GM12872 (cell line): ENCODE measurements around the gene KIRREL3.

Experiments used
- TF ChIP-seq, protein P1 (sequence below): IDR thresholded peaks from 3 replicates; pipeline ENCODE4 v1.5.1; 2011; ENCODE audit warnings: low read depth, mild to moderate bottlenecking, low read length, moderate library complexity; ENCODE audit not compliant: insufficient read depth

Gene KIRREL3

DNA sequence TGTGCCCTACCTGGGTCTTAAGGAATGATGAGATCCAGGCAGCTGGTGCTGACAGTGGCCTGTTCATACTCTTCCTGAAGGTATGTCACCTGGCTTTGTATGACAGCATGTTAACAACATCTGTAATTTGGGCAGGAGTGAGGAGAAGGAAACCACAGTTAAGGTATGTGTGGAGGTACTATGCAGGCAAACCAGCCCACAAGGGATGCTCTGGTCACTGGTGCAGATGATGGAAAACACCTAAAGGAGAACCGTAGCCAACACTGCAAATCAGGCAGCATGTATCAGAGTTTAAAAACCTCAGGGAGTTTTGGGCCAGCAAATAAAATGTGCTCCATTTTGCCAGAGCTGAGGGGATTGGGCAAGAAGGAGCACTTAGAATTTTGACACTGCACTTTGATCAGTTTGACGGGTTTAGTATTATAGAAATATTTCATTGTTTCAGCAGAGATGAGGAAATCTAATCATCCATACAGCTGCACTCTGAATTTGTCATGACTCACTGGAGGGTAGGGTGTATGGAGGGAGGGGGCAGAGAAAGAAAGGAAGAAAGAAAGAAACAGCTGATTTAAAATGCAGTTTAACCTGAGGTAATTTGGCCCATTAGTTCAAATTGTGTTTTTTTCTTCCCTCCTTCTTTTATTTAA is 260.9 kb downstream of the KIRREL3 start:
- TF ChIP-seq, protein P1, sequence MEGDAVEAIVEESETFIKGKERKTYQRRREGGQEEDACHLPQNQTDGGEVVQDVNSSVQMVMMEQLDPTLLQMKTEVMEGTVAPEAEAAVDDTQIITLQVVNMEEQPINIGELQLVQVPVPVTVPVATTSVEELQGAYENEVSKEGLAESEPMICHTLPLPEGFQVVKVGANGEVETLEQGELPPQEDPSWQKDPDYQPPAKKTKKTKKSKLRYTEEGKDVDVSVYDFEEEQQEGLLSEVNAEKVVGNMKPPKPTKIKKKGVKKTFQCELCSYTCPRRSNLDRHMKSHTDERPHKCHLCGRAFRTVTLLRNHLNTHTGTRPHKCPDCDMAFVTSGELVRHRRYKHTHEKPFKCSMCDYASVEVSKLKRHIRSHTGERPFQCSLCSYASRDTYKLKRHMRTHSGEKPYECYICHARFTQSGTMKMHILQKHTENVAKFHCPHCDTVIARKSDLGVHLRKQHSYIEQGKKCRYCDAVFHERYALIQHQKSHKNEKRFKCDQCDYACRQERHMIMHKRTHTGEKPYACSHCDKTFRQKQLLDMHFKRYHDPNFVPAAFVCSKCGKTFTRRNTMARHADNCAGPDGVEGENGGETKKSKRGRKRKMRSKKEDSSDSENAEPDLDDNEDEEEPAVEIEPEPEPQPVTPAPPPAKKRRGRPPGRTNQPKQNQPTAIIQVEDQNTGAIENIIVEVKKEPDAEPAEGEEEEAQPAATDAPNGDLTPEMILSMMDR, result no peak

DNA sequence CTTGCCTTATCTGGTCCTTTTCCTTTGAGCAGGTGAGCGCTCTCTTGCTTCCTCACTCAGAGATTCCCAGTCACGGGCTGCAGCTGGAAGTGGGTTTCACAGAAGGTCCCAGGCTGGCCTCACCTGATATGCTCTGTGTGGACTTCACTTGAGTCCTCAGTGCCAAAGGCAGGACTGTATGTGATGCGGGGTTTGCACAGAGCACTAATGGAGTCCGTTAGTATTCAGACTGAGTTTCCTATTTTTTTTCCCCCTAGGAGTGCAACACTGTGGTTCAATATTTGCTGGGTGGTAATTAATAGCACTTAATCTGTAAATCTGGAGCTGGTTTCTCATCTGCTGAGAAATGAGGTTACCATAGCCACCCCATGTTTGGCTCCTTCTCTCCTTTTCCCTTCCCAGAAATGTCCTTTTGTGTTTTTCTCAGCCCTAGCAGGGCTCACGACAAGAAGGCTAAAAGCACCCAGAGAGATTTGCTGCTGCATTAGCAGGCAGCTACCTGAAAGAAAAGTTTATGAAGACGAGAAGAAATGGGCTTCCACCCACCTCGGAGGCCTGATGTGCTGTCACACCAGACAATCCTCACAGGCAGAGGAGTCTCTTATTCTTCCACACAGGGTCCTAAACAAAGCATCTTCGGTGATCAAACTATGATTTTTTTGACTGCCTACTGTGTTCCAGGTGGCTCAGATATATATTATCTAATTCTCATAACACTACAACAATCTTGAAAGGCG is 262.1 kb downstream of the KIRREL3 start:
- TF ChIP-seq, protein P1, result no peak

DNA sequence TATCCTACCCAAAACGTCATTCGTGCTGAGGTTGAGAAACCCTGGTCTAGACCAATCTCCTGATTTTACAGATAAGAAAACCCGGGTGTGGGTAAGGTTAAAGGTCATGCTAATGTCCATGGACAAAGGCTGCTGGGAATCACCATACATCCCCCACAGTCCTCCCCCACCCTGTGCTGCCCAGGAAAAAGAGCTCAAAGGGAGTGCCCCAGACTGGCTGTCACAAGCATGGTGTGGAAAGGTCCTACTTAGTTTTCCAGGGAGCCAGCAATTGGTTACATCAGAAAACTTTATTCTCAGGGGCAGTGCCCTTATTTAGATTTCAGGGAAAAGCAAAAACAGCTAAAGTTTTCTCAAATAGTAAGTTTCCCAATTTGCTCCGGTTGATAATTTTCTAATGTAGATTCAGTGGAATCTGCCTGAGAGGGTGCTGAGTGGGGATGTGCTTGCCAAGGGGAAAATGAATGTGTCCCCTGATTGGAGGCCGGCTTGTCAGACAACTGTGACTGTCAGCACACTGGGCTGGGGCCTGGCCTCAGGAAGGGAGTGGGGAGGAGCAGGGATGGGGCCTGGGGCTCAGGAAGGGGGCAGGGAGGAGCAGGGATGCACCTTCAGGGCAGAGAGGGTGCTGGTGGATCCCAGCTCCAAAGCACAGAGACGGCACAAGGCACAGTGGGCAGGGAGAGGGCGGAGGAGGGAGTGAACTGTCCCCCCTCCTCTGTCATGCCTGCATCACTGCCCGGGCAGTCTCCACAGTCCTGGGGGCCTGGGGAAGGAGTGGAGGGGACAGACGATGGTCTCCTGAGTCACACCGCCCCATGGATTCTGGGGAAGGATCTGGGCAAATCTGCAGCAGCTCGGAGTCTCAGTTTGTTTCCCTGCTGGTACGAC is 263.6 kb downstream of the KIRREL3 start:
- TF ChIP-seq, protein P1, result no peak

DNA sequence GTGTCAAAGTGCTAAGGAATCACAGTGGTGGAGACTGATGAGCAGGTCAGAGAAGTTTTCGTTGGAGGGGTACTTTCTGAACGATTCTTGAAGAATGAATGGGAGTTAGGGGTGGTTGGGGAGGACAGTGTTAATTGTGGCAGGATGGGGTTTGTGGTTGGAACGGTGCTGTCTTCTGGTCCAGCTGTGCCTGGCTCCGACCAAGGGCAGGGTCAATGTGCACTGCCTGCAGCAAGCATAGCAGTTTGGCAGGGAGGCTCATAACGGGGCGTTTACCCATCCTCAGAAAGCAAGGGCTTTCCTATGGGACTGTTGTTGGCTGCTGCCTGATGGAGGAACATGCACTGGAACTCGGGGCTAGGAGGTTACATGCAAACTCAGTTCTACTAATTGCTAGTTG is 265.8 kb downstream of the KIRREL3 start:
- TF ChIP-seq, protein P1, result no peak

DNA sequence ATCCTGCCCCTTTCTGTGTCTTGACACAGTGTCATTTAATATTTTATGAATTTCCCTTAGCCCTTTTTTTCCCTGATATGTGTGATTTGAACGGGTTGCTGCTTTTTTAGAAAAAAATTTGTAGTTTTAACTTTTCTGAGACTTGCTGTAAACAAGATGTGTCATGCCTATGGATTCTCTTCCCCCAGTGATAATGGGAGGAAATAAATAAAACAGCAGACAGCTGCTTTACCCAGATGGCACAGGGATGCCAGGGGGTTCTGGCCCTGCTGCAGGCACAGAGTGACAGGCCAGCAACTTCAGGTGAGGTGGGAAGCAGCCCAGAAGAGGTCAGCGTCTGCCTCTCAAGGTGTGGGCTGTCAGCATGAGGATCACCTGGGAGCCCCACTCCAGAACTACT is 266.9 kb downstream of the KIRREL3 start:
- TF ChIP-seq, protein P1, result no peak

DNA sequence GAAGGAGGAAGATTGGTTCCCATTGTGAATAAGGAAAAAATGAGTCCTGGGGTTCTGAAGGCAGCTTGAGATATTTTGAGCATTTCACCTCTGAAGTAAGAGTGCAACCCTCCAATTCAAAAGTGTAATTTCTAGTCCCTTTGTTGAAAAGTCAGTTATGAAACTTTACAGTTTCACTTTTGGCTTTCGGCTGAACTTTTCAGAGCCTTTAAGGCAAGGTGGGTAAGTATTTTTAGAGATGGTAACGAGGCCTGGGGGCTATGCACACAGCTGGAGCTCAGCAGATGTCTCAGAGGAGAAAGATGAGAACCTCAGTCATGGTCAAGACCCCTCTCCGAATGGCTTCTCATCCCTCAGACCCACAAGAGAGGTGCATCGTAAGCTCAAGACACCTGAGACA is 267.6 kb downstream of the KIRREL3 start:
- TF ChIP-seq, protein P1, result no peak

DNA sequence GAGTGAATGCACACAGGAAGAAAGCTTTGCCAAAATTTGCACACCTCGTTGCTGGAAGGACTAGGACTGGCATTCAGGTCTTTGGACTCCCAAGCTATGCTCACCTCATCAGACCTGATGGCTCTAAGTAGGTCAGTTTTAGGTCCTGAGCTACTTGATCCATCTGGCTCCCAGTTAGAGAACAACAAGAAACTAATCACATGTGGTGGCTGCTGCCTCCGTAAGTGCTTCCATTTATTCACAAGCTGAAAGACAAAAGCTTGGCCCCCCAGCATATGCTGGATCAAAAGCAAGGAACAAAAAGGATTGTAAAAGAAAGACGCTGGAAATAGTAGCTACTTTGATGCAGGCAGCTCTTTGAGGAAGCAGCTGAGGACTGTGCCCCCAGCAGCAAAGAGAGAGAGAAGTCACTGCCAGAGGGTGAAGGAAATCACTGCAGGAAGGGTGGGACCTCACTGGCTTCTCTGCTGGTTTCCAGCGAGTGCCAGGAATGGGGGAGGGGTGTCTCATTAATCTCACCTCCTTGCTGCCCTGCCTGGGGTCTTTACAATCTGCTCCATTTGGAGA is 268.9 kb downstream of the KIRREL3 start:
- TF ChIP-seq, protein P1, result no peak
